ENCODE data around the gene OTUB2.

DNA sequence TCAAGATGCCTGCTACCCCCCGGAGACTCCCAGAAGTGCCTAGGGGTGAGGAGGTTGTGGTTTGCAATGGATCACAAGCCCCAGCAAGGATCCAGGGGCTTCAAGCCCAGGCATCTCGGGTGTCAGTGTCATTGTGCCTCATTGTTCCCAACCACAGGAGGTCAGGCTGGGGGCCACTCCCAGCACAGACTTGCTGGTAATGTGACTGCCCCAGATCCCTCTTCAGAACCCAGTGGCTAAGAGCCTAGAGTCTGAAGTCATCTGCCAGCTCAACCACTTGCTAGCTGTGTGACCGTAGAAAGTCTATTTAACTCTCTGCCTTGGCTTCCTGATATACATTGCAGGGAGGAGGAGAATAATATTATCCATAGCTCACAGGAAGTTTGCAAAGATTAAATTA is 42.1 kb upstream of the OTUB2 start:
- TF ChIP-seq RBBP5 (IDR thresholded peaks at IDR 0.05; ENCODE audit: borderline replicate concordance, low read depth, low read length), result no peak
- no peak for TF ChIP-seq POLR2A (IDR thresholded peaks at IDR 0.05; ENCODE audit: control extremely low read depth in 1 of 2, low read depth in 2 of 2, low read length in 2 of 2)
- TF ChIP-seq, protein P1, sequence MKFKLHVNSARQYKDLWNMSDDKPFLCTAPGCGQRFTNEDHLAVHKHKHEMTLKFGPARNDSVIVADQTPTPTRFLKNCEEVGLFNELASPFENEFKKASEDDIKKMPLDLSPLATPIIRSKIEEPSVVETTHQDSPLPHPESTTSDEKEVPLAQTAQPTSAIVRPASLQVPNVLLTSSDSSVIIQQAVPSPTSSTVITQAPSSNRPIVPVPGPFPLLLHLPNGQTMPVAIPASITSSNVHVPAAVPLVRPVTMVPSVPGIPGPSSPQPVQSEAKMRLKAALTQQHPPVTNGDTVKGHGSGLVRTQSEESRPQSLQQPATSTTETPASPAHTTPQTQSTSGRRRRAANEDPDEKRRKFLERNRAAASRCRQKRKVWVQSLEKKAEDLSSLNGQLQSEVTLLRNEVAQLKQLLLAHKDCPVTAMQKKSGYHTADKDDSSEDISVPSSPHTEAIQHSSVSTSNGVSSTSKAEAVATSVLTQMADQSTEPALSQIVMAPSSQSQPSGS (IDR thresholded peaks at IDR 0.05; ENCODE audit: low read length), result no peak
- TF ChIP-seq, protein P2, sequence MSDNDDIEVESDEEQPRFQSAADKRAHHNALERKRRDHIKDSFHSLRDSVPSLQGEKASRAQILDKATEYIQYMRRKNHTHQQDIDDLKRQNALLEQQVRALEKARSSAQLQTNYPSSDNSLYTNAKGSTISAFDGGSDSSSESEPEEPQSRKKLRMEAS (IDR thresholded peaks at IDR 0.05), result no peak
- no peak for TF ChIP-seq EZH2 (IDR thresholded peaks at IDR 0.05; ENCODE audit: low read depth, low read length, severe bottlenecking)
- TF ChIP-seq, protein P3, sequence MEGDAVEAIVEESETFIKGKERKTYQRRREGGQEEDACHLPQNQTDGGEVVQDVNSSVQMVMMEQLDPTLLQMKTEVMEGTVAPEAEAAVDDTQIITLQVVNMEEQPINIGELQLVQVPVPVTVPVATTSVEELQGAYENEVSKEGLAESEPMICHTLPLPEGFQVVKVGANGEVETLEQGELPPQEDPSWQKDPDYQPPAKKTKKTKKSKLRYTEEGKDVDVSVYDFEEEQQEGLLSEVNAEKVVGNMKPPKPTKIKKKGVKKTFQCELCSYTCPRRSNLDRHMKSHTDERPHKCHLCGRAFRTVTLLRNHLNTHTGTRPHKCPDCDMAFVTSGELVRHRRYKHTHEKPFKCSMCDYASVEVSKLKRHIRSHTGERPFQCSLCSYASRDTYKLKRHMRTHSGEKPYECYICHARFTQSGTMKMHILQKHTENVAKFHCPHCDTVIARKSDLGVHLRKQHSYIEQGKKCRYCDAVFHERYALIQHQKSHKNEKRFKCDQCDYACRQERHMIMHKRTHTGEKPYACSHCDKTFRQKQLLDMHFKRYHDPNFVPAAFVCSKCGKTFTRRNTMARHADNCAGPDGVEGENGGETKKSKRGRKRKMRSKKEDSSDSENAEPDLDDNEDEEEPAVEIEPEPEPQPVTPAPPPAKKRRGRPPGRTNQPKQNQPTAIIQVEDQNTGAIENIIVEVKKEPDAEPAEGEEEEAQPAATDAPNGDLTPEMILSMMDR (IDR thresholded peaks at IDR 0.05; ENCODE audit: control extremely low read depth in 1 of 3, insufficient read depth in 1 of 3, low read depth in 1 of 3, low read length in 3 of 3), result no peak
- no peak for TF ChIP-seq TAF7 (optimal IDR thresholded peaks at IDR 0.05; ENCODE audit: borderline replicate concordance, low read depth, low read length)
- no peak for TF ChIP-seq CHD2 (IDR thresholded peaks at IDR 0.05; ENCODE audit: low read length)
- no peak for TF ChIP-seq POLR2AphosphoS5 (IDR thresholded peaks at IDR 0.05; ENCODE audit: low read depth, low read length)
- TF ChIP-seq SUZ12 (IDR thresholded peaks at IDR 0.05; ENCODE audit: low read length), result no peak
- no peak for TF ChIP-seq JUND (IDR thresholded peaks at IDR 0.05; ENCODE audit: low read length)
- no peak for TF ChIP-seq TCF12 (IDR thresholded peaks at IDR 0.05; ENCODE audit: low read depth, low read length)

All from H1 (cell line).